Ishikawa (cell line): Measurements from ENCODE around the gene HOXA10.

Experiments used
- CREB1 ChIP-seq: IDR thresholded peaks from 2 replicates; pipeline ENCODE4 v1.6.1; 2012; ENCODE audit warnings: low read depth

The HOXA10 gene

DNA sequence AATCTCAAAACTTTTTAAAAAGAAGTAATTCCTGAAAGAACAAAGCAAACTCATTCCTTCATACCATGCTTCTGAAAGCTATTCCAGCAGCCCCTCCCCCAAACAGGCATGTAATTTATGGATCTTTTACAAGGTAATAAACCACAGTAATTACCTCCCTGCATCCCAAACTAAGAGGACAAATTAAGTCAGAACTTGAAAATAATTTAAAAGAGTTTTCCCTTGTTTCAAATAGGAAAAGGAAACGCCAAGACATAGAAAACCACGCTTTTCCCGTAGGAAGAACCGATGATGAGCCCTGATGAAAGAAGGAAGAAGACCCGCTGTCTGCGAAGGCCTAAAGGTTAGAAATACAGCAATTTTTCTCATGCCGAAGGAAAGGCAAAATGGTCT lies 52.4 kb downstream of the HOXA10 start:
- TF ChIP-seq CREB1 = no peak
